OCI-LY3 (cell line): ENCODE results near the gene HOXA3.

Source experiments
- EZH2phosphoT487 ChIP-seq: fragments of 200-600 bp; shearing (Covaris generic); IDR thresholded peaks from 2 replicates; pipeline ENCODE4 v1.6.1; 2018; ENCODE audit warnings: antibody characterized with exemption, mixed run types, low read depth
- TF ChIP-seq, protein P1 (sequence below): fragments of 200-600, 300-600 bp; sonication (generic); IDR thresholded peaks from 2 replicates; pipeline ENCODE4 v1.5.1; 2014; ENCODE audit warnings: antibody characterized with exemption, low read length, low read depth

- TF ChIP-seq, protein P1, sequence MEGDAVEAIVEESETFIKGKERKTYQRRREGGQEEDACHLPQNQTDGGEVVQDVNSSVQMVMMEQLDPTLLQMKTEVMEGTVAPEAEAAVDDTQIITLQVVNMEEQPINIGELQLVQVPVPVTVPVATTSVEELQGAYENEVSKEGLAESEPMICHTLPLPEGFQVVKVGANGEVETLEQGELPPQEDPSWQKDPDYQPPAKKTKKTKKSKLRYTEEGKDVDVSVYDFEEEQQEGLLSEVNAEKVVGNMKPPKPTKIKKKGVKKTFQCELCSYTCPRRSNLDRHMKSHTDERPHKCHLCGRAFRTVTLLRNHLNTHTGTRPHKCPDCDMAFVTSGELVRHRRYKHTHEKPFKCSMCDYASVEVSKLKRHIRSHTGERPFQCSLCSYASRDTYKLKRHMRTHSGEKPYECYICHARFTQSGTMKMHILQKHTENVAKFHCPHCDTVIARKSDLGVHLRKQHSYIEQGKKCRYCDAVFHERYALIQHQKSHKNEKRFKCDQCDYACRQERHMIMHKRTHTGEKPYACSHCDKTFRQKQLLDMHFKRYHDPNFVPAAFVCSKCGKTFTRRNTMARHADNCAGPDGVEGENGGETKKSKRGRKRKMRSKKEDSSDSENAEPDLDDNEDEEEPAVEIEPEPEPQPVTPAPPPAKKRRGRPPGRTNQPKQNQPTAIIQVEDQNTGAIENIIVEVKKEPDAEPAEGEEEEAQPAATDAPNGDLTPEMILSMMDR: no peak
- TF ChIP-seq EZH2phosphoT487: no peak
Observed at GRCh38 chr7:27134392-27134791, 18.0 kb downstream of the HOXA3 start.
